Mucosa of descending colon (tissue), 3 donors: ENCODE results near the gene DAZAP1. TPM values are rescaled to one million over a fixed set of nuclear protein-coding genes. Genes with fewer than 3 reads are reported as not detected.

ENCODE experiments used
- ATAC-seq: fragments of 200-7000 bp; cut with Tn5 transposase; one replicate; pipeline ENCODE4 v1.9.1; 2020; ENCODE audit warnings: mild to moderate bottlenecking, moderate library complexity
- DNase-seq, 3 donors: peaks; one replicate each; pipeline ENCODE4 v3.0.0-alpha.2; 2020
- H3K36me3 ChIP-seq: fragments of 200-600 bp; one replicate; pipeline ENCODE4 v1.8.0; 2021; ENCODE audit warnings: low read depth, mild to moderate bottlenecking
- H3K4me1 ChIP-seq: fragments of 200-600 bp; one replicate; pipeline ENCODE4 v1.8.0; 2021; ENCODE audit warnings: low read depth, mild to moderate bottlenecking
- H3K4me3 ChIP-seq: fragments of 200-600 bp; one replicate; pipeline ENCODE4 v1.8.0; 2021; ENCODE audit warnings: mild to moderate bottlenecking
- H3K9me3 ChIP-seq: fragments of 200-600 bp; one replicate; pipeline ENCODE4 v1.8.0; 2021; ENCODE audit warnings: mild to moderate bottlenecking
- CTCF ChIP-seq: fragments of 200-600 bp; IDR thresholded peaks from one replicate; pipeline ENCODE4 v1.8.0; 2022; ENCODE audit warnings: antibody characterized with exemption, mild to moderate bottlenecking
- intact Hi-C, 2 donors: fragments of 100-400 bp; cut with DNase I in 1 of 2; cut with micrococcal nuclease in 1 of 2; formaldehyde crosslinking; loops; one replicate each; pipeline versions ENCODE4 v1.11.0 to v1.11.1; 2022; cut with DNase I, micrococcal nuclease
- total RNA-seq, 3 donors: library from RNA; stranded (reverse); fragmentation: NEBNext Ultra II Directional in 2 of 3; extraction: Animal tissue kit (Norgen Biotek cat#: 25700) in 2 of 3; gene quantifications; one replicate each; pipeline versions ENCODE4 v1.2.1 to v1.2.4, GENCODE V29; 2021 to 2023
- donor health status: DM: no; HTN: no; CAD: no; lungs with moderate emphysema.
- donor health status: DM: no; HTN: no; CAD: no.
- donor health status: DM: no; HTN: yes; CAD: no.

DAZAP1 gene
- total RNA-seq, 3 donors from 2014 or later = 117 to 123 (median 119) TPM

DNA sequence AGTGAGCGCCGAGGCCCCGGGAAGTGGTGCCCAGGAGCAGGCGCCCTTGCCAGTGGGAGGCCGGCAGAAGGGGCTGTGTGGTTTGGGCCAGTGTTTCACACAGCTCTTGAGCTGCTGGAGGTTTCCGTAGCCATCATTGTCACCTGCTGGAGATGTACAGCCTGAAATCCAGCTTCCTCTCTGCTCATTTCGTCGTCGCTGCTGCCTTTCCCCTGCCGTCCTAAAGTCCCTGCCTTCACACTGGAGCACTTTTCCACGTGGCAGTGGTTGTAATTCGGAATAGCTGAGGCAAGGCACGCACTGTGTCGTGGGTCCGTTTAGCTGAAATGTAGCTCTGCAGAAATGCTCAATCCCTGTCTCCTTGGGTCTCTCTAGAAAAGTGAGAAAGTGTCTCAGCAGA is 13.2 kb downstream of the DAZAP1 start:
- Histone ChIP-seq H3K4me1 (peaks cover 11% of the 10 kb centered on the region), H3K36me3 (peaks cover 18% of the 10 kb centered on the region), H3K4me3 (no peak overlapping the region), H3K9me3 (no peaks in the 10 kb centered on the region)
- intact Hi-C loops = no loop called here
- TF ChIP-seq CTCF = no peak
- no peak for DNase-seq
- no peak for ATAC-seq

- H3K4me3 ChIP-seq = no peak overlapping the region
- H3K9me3 ChIP-seq = no peaks in the 10 kb centered on the region
- DNase-seq (peak in 1 of 3 donors; percentile 45), ATAC-seq (no peak)
- peaks cover 18% of the 10 kb centered on the region for H3K36me3 ChIP-seq
- TF ChIP-seq CTCF = no peak
- peaks cover 3% of the 10 kb centered on the region for H3K4me1 ChIP-seq
- intact Hi-C loops = no loop called here
Observed at GRCh38 chr19:1421218-1421957, 14.0 kb downstream of the DAZAP1 start.

GRCh38 chr19:1421958-1422305 is 14.5 kb downstream of the DAZAP1 start:
- H3K4me1 ChIP-seq = no peaks in the 10 kb centered on the region
- intact Hi-C loops = no loop called here
- ATAC-seq = no peak
- DNase-seq = peak in 1 of 3 donors; percentile 41
- no peak for TF ChIP-seq CTCF
- H3K4me3 ChIP-seq = no peak overlapping the region
- peaks cover 18% of the 10 kb centered on the region for H3K36me3 ChIP-seq
- no peaks in the 10 kb centered on the region for H3K9me3 ChIP-seq

DNA sequence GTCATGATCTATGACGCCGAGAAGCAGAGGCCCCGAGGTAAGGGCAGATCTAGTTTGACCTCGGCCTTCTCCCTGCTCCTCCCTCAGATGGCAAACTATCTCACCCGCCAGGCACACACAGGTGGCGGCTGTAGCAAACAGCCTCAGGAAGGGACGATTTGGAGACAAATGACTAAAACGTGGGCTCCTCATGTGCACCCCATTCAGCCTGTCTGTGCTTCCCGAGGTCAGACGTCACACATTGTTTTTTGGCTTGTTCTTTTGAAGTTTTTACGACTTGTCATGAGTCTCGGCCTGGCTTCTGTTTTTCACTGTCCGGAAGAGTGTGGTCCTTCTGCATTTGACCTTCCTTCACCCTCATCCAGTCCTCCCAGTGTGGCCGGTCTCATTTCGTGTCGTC is 15.0 kb downstream of the DAZAP1 start:
- no peaks in the 10 kb centered on the region for H3K9me3 ChIP-seq
- no peaks in the 10 kb centered on the region for H3K4me1 ChIP-seq
- DNase-seq = no peak
- ATAC-seq = no peak
- no peak for TF ChIP-seq CTCF
- H3K36me3 ChIP-seq = peaks cover 18% of the 10 kb centered on the region
- H3K4me3 ChIP-seq = no peak overlapping the region
- intact Hi-C loops = no loop called here

DNA sequence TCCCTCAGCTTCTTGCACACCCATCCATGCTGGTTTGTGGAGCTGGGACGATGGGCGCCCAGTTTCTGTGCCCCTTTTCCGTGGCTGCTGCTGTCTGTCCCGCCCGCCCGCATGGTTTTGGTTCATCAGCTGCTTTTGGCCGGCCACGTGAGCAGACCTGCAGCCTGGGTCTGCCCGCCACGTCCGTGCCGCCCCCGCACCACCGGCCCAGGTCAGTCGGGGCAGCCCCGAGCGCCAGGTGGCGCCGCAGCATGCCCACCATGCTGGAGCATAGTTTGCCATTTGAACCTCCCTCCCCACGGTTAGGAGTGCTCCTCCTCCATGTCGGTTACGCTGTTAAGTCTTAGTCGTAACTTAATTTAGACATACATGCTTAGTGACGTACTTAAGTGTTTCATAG is 15.6 kb downstream of the DAZAP1 start:
- no peak for DNase-seq
- no peak for TF ChIP-seq CTCF
- no peak for ATAC-seq
- H3K9me3 ChIP-seq = no peaks in the 10 kb centered on the region
- intact Hi-C loops = no loop called here
- peaks cover 18% of the 10 kb centered on the region for H3K36me3 ChIP-seq
- H3K4me1 ChIP-seq = no peaks in the 10 kb centered on the region
- H3K4me3 ChIP-seq = no peak overlapping the region
